Gastrocnemius medialis (tissue), 4 donors: ENCODE results near the gene TMEM14A. TPM values are rescaled to one million over a fixed set of nuclear protein-coding genes. Genes with fewer than 3 reads are reported as not detected.

Experiments
- ATAC-seq, 2 donors: fragments of 150-250 bp; one replicate each; pipeline ENCODE4 v1.9.1; 2016
- DNase-seq, 2 donors: peaks; one replicate each; pipeline ENCODE4 v3.0.0-alpha.2; 2019
- H3K27ac ChIP-seq, 4 donors: fragments of 200-600 bp; sonication (generic); 1 replicate in 1 of 4; 2 replicates in 3 of 4; pipeline ENCODE4 v1.5.1; 2016 to 2018; ENCODE audit warnings: mild to moderate bottlenecking in 2 of 4, moderate library complexity in 1 of 4
- H3K27me3 ChIP-seq, 3 donors: fragments of 200-600 bp; sonication (generic) in 2 of 3; 1 replicate in 1 of 3; 2 replicates in 2 of 3; pipeline versions ENCODE4 v1.5.1 to v1.6.0; 2016 to 2019; ENCODE audit warnings: mild to moderate bottlenecking in 1 of 3, moderate library complexity in 1 of 3
- H3K36me3 ChIP-seq, 2 donors: fragments of 200-600 bp; sonication (generic) in 1 of 2; one replicate each; pipeline ENCODE4 v1.5.1; 2017 to 2018
- H3K4me1 ChIP-seq, 2 donors: fragments of 200-600 bp; sonication (generic) in 1 of 2; one replicate each; pipeline ENCODE4 v1.5.1; 2016 to 2017; ENCODE audit warnings: mild to moderate bottlenecking in 2 of 2
- H3K4me3 ChIP-seq, 4 donors: fragments of 200-600 bp; sonication (generic) in 3 of 4; 1 replicate in 1 of 4; 2 replicates in 3 of 4; pipeline ENCODE4 v1.5.1; 2016 to 2019; ENCODE audit warnings: mild to moderate bottlenecking in 2 of 4
- H3K9me3 ChIP-seq, 3 donors: fragments of 200-600 bp; sonication (generic) in 2 of 3; 1 replicate in 1 of 3; 2 replicates in 2 of 3; pipeline ENCODE4 v1.5.1; 2016 to 2019
- POLR2A ChIP-seq, 2 donors: fragments of 450-650 bp; IDR thresholded peaks; one replicate each; pipeline ENCODE4 v1.6.1; 2017; ENCODE audit warnings: antibody characterized with exemption in 2 of 2, mild to moderate bottlenecking in 2 of 2, moderate library complexity in 2 of 2
- in situ Hi-C, 4 donors: fragments of 200-750 bp; cut with MboI; loops; one replicate each; pipeline versions ENCODE4 v1.15.0 to v1.8.0; 2017; ENCODE audit warnings: low sequenced_read_pairs in 4 of 4
- intact Hi-C: fragments of 100-400 bp; cut with DNase I; formaldehyde crosslinking; loops from one replicate; pipeline ENCODE4 v1.15.1; 2023; ENCODE audit warnings: low total_unique reads
- total RNA-seq, 4 donors: library from RNA; depleted of rRNA; stranded (reverse); fragments of >200 nt; gene quantifications; one replicate each; pipeline versions ENCODE4 v1.1.0 to v1.2.3, GENCODE V29; 2016
- TF ChIP-seq, protein P1 (sequence below), 5 experiments: fragments of 450-650 bp in 3 of 5; fragments of 200-600 bp in 2 of 5; sonication (generic) in 2 of 5; IDR thresholded peaks in 4 of 5; conservative IDR thresholded peaks in 1 of 5; 1 replicate in 4 of 5; 2 replicates in 1 of 5; pipeline ENCODE4 v1.5.1; 2016 to 2019; ENCODE audit warnings: antibody characterized with exemption in 5 of 5, mild to moderate bottlenecking in 3 of 5, moderate library complexity in 3 of 5

Gene TMEM14A
- total RNA-seq, 4 donors from 2014 or later = 0.75 to 1.8 (median 1.4) TPM; not detected in 1

DNA sequence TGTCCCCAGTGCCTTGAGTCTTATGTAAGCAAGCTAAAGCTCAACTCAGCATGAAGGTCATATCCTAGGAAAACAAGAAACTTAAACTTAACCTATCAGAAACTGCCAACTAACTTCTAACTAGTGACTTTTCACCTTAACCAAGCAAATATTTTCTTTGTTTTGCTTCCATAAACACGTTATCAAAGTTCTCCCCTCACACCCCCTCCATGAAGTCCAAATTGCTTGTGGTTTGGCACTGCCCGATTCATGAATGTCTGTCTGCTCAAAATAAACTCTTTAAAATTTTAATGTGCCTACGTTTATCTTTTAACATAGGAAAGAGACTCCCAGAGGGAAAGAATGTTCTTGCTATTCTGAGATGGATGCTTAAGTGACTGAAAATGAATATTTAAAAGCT is 57.5 kb downstream of the TMEM14A start:
- Histone ChIP-seq H3K4me1 (no peaks in the 10 kb centered on the region), H3K9me3 (no peaks in the 10 kb centered on the region), H3K4me3 (no peak overlapping the region), H3K27ac (no peak overlapping the region), H3K27me3 (no peaks in the 10 kb centered on the region), H3K36me3 (no peaks in the 10 kb centered on the region)
- DNase-seq (no peak), ATAC-seq (no peak)
- in situ Hi-C loops (no loop called here), intact Hi-C loops (no loop called here)
- TF ChIP-seq POLR2A (IDR thresholded peaks at IDR 0.05) = no peak
- TF ChIP-seq, protein P1, sequence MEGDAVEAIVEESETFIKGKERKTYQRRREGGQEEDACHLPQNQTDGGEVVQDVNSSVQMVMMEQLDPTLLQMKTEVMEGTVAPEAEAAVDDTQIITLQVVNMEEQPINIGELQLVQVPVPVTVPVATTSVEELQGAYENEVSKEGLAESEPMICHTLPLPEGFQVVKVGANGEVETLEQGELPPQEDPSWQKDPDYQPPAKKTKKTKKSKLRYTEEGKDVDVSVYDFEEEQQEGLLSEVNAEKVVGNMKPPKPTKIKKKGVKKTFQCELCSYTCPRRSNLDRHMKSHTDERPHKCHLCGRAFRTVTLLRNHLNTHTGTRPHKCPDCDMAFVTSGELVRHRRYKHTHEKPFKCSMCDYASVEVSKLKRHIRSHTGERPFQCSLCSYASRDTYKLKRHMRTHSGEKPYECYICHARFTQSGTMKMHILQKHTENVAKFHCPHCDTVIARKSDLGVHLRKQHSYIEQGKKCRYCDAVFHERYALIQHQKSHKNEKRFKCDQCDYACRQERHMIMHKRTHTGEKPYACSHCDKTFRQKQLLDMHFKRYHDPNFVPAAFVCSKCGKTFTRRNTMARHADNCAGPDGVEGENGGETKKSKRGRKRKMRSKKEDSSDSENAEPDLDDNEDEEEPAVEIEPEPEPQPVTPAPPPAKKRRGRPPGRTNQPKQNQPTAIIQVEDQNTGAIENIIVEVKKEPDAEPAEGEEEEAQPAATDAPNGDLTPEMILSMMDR (IDR thresholded peaks at IDR 0.05 in 4 of 5, conservative IDR thresholded peaks at IDR 0.05 in 1 of 5) = no peak

- H3K36me3 ChIP-seq = no peaks in the 10 kb centered on the region
- no peaks in the 10 kb centered on the region for H3K9me3 ChIP-seq
- H3K4me3 ChIP-seq = no peak overlapping the region
- in situ Hi-C loops = no loop called here
- no peaks in the 10 kb centered on the region for H3K4me1 ChIP-seq
- no peak for DNase-seq
- H3K27me3 ChIP-seq = no peaks in the 10 kb centered on the region
- no peak overlapping the region for H3K27ac ChIP-seq
- intact Hi-C loops = no loop called here
- TF ChIP-seq POLR2A (IDR thresholded peaks at IDR 0.05) = no peak
- TF ChIP-seq, protein P1 (IDR thresholded peaks at IDR 0.05 in 4 of 5, conservative IDR thresholded peaks at IDR 0.05 in 1 of 5) = no peak
- no peak for ATAC-seq
Observed at GRCh38 chr6:52729576-52729975, 58.7 kb downstream of the TMEM14A start.

GRCh38 chr6:52731719-52732118 is 60.8 kb downstream of the TMEM14A start:
- no peak overlapping the region for H3K27ac ChIP-seq
- no peaks in the 10 kb centered on the region for H3K9me3 ChIP-seq
- no peaks in the 10 kb centered on the region for H3K27me3 ChIP-seq
- no peak for TF ChIP-seq POLR2A (IDR thresholded peaks at IDR 0.05)
- TF ChIP-seq, protein P1 (IDR thresholded peaks at IDR 0.05 in 4 of 5, conservative IDR thresholded peaks at IDR 0.05 in 1 of 5) = no peak
- in situ Hi-C loops = no loop called here
- no peaks in the 10 kb centered on the region for H3K36me3 ChIP-seq
- ATAC-seq (no peak), DNase-seq (no peak)
- intact Hi-C loops = no loop called here
- no peaks in the 10 kb centered on the region for H3K4me1 ChIP-seq
- H3K4me3 ChIP-seq = no peak overlapping the region

- DNase-seq = no peak
- TF ChIP-seq, protein P1 (IDR thresholded peaks at IDR 0.05 in 4 of 5, conservative IDR thresholded peaks at IDR 0.05 in 1 of 5) = no peak
- TF ChIP-seq POLR2A (IDR thresholded peaks at IDR 0.05) = no peak
- Histone ChIP-seq H3K36me3 (no peaks in the 10 kb centered on the region), H3K4me1 (no peaks in the 10 kb centered on the region), H3K27me3 (no peaks in the 10 kb centered on the region), H3K9me3 (no peaks in the 10 kb centered on the region), H3K27ac (no peak overlapping the region), H3K4me3 (no peak overlapping the region)
- in situ Hi-C loops (no loop called here), intact Hi-C loops (no loop called here)
- ATAC-seq = no peak
Observed at GRCh38 chr6:52733172-52733571, 62.3 kb downstream of the TMEM14A start.

DNA sequence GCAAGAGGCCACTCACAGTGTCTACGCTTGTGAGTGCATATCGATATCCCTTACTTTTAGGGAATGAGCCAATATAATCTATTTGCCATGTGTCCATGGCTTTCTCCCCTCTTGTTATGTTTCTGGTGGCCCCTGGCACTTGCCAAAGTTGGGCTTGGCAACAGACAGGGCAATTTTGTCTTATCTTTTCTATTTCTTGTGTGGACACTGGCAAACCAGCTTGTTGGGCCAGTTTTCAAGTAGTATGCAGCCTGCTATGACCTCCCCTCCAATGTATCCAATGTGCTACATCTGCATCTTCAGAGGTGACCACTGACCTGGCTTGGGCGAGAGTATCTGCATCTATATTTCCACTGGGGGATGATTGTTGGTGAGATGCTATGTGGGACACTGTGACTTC is 63.2 kb downstream of the TMEM14A start:
- Histone ChIP-seq H3K9me3 (no peaks in the 10 kb centered on the region), H3K4me1 (no peaks in the 10 kb centered on the region), H3K27me3 (no peaks in the 10 kb centered on the region), H3K27ac (no peak overlapping the region), H3K4me3 (no peak overlapping the region), H3K36me3 (no peaks in the 10 kb centered on the region)
- DNase-seq (no peak), ATAC-seq (no peak)
- TF ChIP-seq POLR2A (IDR thresholded peaks at IDR 0.05) = no peak
- TF ChIP-seq, protein P1 (IDR thresholded peaks at IDR 0.05 in 4 of 5, conservative IDR thresholded peaks at IDR 0.05 in 1 of 5) = no peak
- in situ Hi-C loops (no loop called here), intact Hi-C loops (no loop called here)
